Endodermal cell (in vitro differentiated cells): ENCODE results near the gene FHL1. TPM values are rescaled to one million over a fixed set of nuclear protein-coding genes. Genes with fewer than 3 reads are reported as not detected.

Experiments
- DNase-seq: peaks from one replicate; pipeline ENCODE4 v3.0.0-alpha.2; 2017
- H3K27ac ChIP-seq: 2 replicates; pipeline ENCODE4 v1.5.1; 2013; ENCODE audit warnings: mild to moderate bottlenecking, low read depth, low read length, moderate library complexity
- H3K27me3 ChIP-seq: 2 replicates; pipeline ENCODE4 v1.6.1; 2013; ENCODE audit warnings: mild to moderate bottlenecking, low read length, moderate library complexity; ENCODE audit not compliant: insufficient read depth, control insufficient read depth, poor library complexity, severe bottlenecking
- H3K36me3 ChIP-seq: 2 replicates; pipeline ENCODE4 v1.7.0; 2013; ENCODE audit warnings: mild to moderate bottlenecking, low read length, moderate library complexity; ENCODE audit not compliant: control insufficient read depth, insufficient read depth
- H3K4me1 ChIP-seq: one replicate; pipeline ENCODE4 v1.7.0; 2013; ENCODE audit warnings: low read length; ENCODE audit not compliant: control insufficient read depth, insufficient read depth
- H3K4me3 ChIP-seq: 2 replicates; pipeline ENCODE4 v1.5.1; 2013; ENCODE audit warnings: mild to moderate bottlenecking, low read length, moderate library complexity
- H3K9ac ChIP-seq: 2 replicates; pipeline ENCODE4 v1.6.1; 2013; ENCODE audit warnings: mild to moderate bottlenecking, low read length, moderate library complexity; ENCODE audit not compliant: poor library complexity, severe bottlenecking; ENCODE audit errors: extremely low read depth
- H3K9me3 ChIP-seq: 2 replicates; pipeline ENCODE4 v1.6.1; 2013; ENCODE audit warnings: mild to moderate bottlenecking, low read length, moderate library complexity; ENCODE audit not compliant: control insufficient read depth
- H3K27ac Mint-ChIP-seq: 2 replicates; pipeline ENCODE4 v1.8.0; 2020; ENCODE audit warnings: mixed read lengths
- H3K27me3 Mint-ChIP-seq: 2 replicates; pipeline ENCODE4 v1.8.0; 2021; ENCODE audit warnings: mild to moderate bottlenecking, mixed read lengths; ENCODE audit not compliant: insufficient read depth
- H3K36me3 Mint-ChIP-seq: 2 replicates; pipeline ENCODE4 v1.8.0; 2020; ENCODE audit warnings: low read depth, mixed read lengths
- H3K4me1 Mint-ChIP-seq: 2 replicates; pipeline ENCODE4 v1.8.0; 2020; ENCODE audit warnings: mixed read lengths
- H3K4me3 Mint-ChIP-seq: 2 replicates; pipeline ENCODE4 v1.8.0; 2020; ENCODE audit warnings: mild to moderate bottlenecking, moderate library complexity, mixed read lengths
- H3K9me3 Mint-ChIP-seq: 2 replicates; pipeline ENCODE4 v1.8.0; 2020; ENCODE audit warnings: mild to moderate bottlenecking, mixed read lengths
- WGBS, 2 experiments: methylation state at CpG; one replicate each; pipeline versions ENCODE4 v1.1.5 to v1.1.7; 2013; ENCODE audit warnings: missing lambda C conversion rate in 2 of 2, mixed read lengths in 1 of 2; ENCODE audit not compliant: insufficient coverage in 1 of 2, insufficient read length in 1 of 2; 5-methylcytosine and 5-hydroxymethylcytosine counted together
- total RNA-seq, 2 donors: library from RNA; stranded (reverse); fragmentation: NEBNext Ultra II Directional in 1 of 2; extraction: Animal tissue kit (Norgen Biotek cat#: 25700) in 1 of 2; gene quantifications; 2 replicates in 1 of 2; 3 replicates in 1 of 2; pipeline ENCODE4 v1.2.1, GENCODE V29; 2021
- TF ChIP-seq, protein P1 (sequence below): fragments of 200-600 bp; sonication (generic); conservative IDR thresholded peaks from 2 replicates; pipeline ENCODE4 v1.5.0; 2021; ENCODE audit warnings: antibody characterized with exemption, mild to moderate bottlenecking

FHL1 gene
- total RNA-seq, 2 donors from 2014 or later, result 3.7 to 19.3 TPM

GRCh38 chrX:136122207-136122606, 25.1 kb upstream of the FHL1 start:
- H3K36me3 ChIP-seq, result no peaks in the 10 kb centered on the region
- DNase-seq, result no peak
- H3K27me3 Mint-ChIP-seq, result no peaks in the 10 kb centered on the region
- H3K9me3 ChIP-seq, result no peaks in the 10 kb centered on the region
- H3K4me3 ChIP-seq, result no peak overlapping the region
- no peaks in the 10 kb centered on the region for H3K27me3 ChIP-seq
- no peaks in the 10 kb centered on the region for H3K4me1 Mint-ChIP-seq
- H3K27ac Mint-ChIP-seq, result no peak overlapping the region
- H3K9ac ChIP-seq, result no peak overlapping the region
- no peak overlapping the region for H3K4me3 Mint-ChIP-seq
- H3K27ac ChIP-seq, result no peak overlapping the region
- H3K4me1 ChIP-seq, result no peaks in the 10 kb centered on the region
- H3K36me3 Mint-ChIP-seq, result no peaks in the 10 kb centered on the region
- peaks cover 53% of the 10 kb centered on the region for H3K9me3 Mint-ChIP-seq
- TF ChIP-seq, protein P1, sequence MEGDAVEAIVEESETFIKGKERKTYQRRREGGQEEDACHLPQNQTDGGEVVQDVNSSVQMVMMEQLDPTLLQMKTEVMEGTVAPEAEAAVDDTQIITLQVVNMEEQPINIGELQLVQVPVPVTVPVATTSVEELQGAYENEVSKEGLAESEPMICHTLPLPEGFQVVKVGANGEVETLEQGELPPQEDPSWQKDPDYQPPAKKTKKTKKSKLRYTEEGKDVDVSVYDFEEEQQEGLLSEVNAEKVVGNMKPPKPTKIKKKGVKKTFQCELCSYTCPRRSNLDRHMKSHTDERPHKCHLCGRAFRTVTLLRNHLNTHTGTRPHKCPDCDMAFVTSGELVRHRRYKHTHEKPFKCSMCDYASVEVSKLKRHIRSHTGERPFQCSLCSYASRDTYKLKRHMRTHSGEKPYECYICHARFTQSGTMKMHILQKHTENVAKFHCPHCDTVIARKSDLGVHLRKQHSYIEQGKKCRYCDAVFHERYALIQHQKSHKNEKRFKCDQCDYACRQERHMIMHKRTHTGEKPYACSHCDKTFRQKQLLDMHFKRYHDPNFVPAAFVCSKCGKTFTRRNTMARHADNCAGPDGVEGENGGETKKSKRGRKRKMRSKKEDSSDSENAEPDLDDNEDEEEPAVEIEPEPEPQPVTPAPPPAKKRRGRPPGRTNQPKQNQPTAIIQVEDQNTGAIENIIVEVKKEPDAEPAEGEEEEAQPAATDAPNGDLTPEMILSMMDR, result no peak
- 90% methylated on average over 1 of the region's 2 CpGs; no CpG with 5 or more reads in 1 of the 2 experiments for WGBS, 2 experiments

- Histone ChIP-seq H3K9me3 (no peaks in the 10 kb centered on the region), H3K36me3 (no peaks in the 10 kb centered on the region), H3K27me3 (no peaks in the 10 kb centered on the region), H3K9ac (no peak overlapping the region), H3K4me3 (no peak overlapping the region), H3K27ac (no peak overlapping the region), H3K4me1 (no peaks in the 10 kb centered on the region)
- H3K4me1 Mint-ChIP-seq, result no peaks in the 10 kb centered on the region
- WGBS, 2 experiments, result 95 to 99% methylated on average over 9 to 11 of the region's 11 CpGs
- H3K36me3 Mint-ChIP-seq, result no peaks in the 10 kb centered on the region
- no peak overlapping the region for H3K27ac Mint-ChIP-seq
- H3K27me3 Mint-ChIP-seq, result no peaks in the 10 kb centered on the region
- TF ChIP-seq, protein P1, result no peak
- H3K4me3 Mint-ChIP-seq, result no peak overlapping the region
- H3K9me3 Mint-ChIP-seq, result peaks cover 44% of the 10 kb centered on the region
- no peak for DNase-seq
Measured at GRCh38 chrX:136125106-136125505, 22.2 kb upstream of the FHL1 start.

- Mint-ChIP-seq H3K4me1 (no peaks in the 10 kb centered on the region), H3K9me3 (peaks cover 45% of the 10 kb centered on the region), H3K4me3 (no peak overlapping the region), H3K27ac (no peak overlapping the region), H3K27me3 (no peaks in the 10 kb centered on the region), H3K36me3 (no peaks in the 10 kb centered on the region)
- Histone ChIP-seq H3K9ac (no peak overlapping the region), H3K27me3 (no peaks in the 10 kb centered on the region), H3K36me3 (no peaks in the 10 kb centered on the region), H3K9me3 (no peaks in the 10 kb centered on the region), H3K27ac (no peak overlapping the region), H3K4me3 (no peak overlapping the region), H3K4me1 (no peaks in the 10 kb centered on the region)
- TF ChIP-seq, protein P1, result no peak
- no peak for DNase-seq
- WGBS, 2 experiments, result 70 to 80% methylated on average over 1 to 5 of the region's 6 CpGs
Measured at GRCh38 chrX:136126371-136126770, 21.0 kb upstream of the FHL1 start.
